ENCODE measurements around the gene VEGFB.

GRCh38 chr11:64204464-64204989 is 29.9 kb upstream of the VEGFB start:
- TF ChIP-seq, protein P1, sequence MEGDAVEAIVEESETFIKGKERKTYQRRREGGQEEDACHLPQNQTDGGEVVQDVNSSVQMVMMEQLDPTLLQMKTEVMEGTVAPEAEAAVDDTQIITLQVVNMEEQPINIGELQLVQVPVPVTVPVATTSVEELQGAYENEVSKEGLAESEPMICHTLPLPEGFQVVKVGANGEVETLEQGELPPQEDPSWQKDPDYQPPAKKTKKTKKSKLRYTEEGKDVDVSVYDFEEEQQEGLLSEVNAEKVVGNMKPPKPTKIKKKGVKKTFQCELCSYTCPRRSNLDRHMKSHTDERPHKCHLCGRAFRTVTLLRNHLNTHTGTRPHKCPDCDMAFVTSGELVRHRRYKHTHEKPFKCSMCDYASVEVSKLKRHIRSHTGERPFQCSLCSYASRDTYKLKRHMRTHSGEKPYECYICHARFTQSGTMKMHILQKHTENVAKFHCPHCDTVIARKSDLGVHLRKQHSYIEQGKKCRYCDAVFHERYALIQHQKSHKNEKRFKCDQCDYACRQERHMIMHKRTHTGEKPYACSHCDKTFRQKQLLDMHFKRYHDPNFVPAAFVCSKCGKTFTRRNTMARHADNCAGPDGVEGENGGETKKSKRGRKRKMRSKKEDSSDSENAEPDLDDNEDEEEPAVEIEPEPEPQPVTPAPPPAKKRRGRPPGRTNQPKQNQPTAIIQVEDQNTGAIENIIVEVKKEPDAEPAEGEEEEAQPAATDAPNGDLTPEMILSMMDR (IDR thresholded peaks at IDR 0.05; ENCODE audit: low read depth, low read length), result peak; percentile 86
- TF ChIP-seq EZH2phosphoT487 (IDR thresholded peaks at IDR 0.05; ENCODE audit: low read depth), result no peak
